IPS DF 4.7 (cell line): ENCODE measurements around the gene SOX5.

Experiments
- DNase-seq: peaks from one replicate; pipeline ENCODE4 v3.0.0-alpha.2; 2013; ENCODE audit warnings: low spot score; ENCODE audit errors: extremely low read depth

Gene SOX5

DNA sequence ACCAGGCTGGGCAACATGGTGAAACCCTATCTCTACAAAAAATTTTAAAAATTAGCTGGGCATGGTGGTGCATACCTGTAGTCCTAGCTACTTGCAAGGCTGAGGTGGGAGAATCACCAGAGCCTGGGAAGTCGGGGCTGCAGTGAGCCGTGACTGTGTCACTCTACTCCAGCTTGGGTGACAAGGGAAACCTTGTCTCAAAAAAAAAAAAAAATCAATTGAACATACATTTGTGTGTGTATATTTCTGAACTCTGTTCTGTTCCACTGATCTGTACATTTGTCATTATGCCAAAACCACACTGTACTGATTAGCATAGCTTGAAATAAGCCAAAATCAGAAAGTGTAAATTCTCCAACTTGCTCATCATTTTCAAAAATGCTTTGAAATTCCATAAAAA, 254.6 kb downstream of the SOX5 start:
- no peak for DNase-seq

DNA sequence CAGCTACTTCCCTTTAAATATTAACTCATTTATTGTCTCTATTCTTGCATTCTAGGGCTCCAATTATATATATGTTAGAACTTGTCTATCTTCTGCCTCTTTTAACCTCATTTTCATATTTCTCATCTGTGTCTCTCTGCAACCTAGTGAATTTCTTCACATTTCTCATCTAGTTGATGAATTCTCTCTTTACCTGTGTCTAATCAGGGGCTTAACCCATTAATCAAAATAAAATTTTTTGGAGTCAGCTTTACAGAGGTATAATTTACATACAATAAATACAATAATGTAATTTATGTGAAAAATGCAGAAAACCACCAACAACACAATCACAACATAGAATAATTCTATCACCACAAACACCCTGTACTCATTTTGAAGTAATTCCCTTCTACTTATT, 255.2 kb downstream of the SOX5 start:
- DNase-seq = no peak

DNA sequence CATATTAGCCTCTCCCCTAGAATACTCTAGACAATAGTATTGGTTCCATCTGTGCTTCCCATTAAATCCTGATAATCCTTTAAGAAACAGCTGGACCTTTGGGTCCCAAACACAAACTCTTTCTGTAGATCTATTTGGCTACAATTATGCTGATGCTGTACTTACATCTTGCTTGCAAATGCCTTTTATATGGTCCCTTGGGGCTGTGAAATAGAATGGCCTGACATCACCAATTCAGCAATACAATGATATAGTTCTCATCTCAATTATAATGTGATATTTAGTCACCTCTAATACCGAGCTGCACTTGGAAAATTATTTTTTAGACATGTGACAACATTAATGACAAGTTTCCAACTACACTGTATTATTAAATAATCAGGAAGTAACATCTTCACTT, 261.5 kb downstream of the SOX5 start:
- DNase-seq = no peak

DNA sequence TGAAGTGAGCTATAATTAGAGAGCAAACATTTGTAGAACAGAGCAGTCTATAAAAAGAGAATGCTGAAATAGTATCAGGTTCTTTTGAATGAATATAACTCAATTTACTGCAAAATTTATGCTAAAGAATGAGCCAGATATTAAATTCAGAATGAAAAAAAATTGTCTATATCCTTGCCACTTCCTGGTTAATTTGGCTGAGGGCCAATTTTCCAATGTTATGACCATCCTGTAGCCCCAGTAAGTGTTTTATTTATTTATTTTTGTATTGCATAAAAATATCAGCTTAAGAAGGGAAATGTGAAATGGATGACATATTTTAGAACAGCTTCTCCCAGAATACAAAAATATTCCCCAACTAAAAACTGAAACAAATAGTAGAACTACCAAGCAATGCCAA, 263.4 kb downstream of the SOX5 start:
- no peak for DNase-seq

DNA sequence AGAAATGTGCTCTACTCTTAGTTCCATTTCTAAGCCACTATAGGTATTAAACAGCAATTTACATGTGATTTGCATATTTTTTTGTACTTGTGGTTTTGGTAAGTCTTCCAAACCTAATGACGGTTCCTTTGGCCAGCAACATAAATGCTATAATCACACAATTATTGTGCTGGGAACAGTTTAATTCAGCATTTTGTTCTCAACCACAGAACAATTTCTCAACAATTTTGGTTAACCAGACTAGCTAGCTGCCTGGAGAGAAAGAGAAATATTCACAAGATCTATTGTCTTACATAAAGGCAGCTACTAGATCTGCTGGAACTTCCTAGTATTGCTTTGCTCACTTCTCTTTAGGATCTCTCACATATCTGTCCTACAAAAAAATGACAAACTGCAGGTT, 265.3 kb downstream of the SOX5 start:
- DNase-seq = no peak

DNA sequence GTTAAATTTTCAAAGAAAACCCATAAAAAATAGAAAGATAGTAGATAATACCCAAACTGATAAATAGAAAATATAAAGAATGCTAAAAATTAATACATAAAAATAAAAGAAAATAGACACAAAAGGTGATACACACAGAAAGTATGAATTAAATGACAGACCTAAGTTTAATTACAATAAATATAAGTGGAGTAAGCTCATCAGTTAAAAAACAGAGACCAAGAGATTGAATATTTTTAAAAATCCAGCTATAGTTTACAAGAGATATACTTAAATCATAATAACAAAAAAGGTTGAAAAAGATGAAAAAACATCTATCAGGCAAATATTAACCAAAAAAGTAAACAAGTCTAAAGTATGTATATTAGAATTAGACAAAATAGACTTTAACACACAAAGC, 268.2 kb downstream of the SOX5 start:
- DNase-seq = no peak

DNA sequence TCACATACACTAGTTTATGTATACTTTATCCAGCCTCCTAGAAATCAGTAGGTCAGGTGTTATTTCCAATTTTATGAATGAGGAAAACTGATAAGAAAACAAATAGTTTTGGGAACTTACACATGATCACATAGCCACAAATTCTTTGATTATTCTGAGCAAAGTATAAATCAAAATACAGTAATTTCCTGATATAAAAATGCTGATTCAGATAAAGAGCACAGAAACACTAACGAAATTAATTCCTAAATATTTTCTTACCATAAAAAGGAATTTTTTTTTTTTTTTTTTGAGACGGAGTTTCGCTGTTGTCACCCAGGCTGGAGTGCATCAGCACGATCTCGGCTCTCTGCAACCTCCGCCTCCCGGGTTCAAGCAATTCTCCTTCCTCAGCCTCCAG, 275.4 kb downstream of the SOX5 start:
- no peak for DNase-seq

DNA sequence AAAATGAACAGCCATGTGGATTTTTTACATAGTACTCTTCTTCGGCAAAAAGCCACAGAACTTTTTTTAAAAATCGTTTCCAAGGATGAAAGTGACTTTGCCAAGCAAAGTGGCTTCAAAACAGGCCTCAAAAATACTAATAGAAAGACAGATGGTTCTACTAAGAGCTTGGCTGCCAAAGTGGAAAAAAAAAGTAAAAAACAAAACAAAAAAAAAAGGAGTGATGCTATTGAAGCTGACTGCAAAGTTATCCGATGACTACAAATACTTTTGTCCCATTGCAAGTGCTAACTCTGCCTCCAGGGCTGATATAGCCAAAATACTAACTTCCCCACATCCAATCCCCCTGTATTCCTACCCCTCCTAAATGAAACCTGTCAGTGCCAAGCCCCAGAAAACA, 277.6 kb downstream of the SOX5 start:
- no peak for DNase-seq

DNA sequence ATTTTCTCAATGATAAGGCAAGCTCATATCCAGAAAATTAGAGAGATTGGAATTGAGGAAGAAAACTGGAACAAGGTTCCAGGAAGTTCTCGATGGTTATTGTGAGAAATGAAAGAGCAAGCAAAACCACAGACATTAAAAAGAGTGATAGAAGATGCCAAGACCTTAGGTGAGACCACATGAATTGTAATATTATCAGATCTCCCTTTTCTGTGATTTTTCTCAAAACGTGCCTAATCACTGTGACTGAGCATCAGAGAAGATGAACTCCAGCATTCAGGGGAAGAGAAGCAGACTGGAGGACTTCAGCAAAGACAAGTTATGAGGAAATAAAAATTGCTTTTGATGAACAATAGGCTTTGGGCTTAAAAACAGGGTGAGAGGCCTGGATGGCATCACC, 278.8 kb downstream of the SOX5 start:
- DNase-seq = no peak

DNA sequence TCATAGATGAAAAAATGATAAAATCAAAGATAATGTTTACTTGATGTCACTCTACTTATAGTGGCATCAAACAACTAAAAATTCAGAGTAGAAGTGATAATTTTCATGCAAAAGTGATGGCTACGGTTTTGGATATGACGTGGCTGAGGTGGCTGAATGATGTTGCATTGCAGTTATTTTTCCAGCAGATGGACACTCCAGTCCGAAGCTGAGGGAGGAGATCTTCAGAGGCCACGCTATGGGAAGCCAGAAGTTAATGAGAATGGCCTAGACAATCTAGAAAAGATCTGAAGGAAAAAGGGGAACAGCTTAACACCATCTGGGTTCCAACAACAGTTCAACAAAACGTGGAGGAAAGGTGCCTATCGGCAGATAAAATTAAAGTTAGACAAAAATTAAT, 279.8 kb downstream of the SOX5 start:
- DNase-seq = no peak

DNA sequence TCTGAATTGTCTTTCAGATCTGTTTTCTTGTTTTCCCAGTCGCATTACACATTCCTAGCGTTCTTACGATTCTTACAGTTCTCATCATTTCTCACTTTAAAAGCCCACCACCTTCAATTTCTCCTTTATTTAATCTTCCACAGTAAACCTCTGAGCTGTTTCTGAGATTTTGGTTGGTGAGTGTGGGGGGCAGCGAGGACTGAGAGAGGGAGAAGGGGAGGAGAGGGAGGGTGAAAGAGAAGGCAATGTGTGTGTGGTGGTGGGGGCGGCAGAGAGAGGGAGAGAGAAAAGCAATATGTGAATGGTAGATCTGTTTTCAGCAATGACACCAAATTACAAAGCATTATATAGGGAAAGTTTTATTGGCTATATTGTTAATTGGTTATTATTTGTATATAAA, 282.6 kb downstream of the SOX5 start:
- no peak for DNase-seq

DNA sequence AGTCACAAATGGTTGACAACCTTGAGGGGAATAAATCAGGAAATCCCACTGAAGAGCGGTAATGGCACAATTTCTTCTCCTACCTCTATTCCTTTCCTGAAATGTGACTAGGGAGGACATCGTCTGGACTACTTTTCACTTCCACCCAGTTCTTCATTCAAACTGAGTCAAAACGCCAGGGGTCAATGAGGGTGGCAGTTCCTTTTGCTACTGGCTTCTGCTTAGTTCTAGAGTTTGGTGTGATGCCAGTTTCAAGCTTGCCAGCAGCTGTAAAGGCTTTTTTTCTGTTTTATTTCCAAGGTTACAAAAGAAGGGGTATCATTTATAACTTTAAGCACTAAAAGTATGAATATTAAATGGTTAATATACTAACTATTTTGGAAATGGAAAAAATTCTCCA, 286.5 kb downstream of the SOX5 start:
- no peak for DNase-seq

DNA sequence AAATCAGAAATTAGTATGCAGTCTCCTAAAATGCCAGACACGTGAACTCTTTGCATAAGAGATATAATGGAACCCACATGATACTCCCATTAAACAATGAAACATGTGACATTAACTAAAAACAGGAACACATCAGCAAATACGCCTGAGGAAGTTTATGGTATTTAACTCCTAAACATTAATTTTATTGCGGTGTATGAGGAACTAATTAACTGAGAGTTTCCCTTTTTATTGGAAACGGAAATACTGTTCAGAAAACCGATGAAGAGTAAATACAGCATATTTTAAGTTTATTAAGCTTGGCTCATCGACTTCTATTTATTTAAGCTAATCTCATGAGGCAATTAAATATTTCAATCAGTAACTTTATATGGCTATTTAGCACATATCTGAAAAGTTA, 290.3 kb downstream of the SOX5 start:
- DNase-seq = no peak

DNA sequence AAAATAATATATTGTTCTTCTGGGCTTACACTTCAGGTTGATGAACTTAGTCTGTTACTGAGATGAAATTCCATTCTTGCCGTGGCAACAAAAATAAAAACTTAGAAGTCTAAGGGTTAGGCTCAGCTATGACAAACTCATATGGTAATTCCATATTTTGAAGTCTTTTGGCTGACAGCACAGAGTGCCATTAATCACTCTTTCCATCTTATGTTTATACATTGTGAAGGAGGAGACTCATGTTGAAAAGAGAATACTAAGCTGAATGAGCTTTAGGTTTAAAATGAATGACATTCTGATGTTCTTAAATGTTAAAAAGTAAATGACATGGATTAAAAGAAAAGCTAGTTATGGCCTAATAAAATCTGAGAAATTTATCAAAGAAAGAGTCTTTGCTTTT, 291.9 kb downstream of the SOX5 start:
- DNase-seq = no peak

DNA sequence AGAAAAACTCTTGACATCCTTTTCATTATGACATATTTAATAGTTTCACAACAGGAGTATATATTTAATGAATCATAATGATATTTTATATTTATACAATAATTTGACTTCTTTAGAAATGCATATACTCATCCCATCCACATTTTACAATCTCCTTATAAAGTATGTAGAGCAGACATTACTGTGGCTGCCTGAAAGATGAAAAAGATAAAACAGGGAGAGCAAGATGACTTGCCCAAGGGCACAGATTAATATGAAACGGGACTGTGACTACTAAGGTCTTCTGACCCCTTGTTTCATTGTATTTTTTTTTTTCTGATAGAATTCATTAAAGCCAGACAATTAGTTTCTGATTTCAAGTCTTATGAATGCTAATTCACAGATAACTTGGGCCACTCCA, 293.6 kb downstream of the SOX5 start:
- DNase-seq = no peak

DNA sequence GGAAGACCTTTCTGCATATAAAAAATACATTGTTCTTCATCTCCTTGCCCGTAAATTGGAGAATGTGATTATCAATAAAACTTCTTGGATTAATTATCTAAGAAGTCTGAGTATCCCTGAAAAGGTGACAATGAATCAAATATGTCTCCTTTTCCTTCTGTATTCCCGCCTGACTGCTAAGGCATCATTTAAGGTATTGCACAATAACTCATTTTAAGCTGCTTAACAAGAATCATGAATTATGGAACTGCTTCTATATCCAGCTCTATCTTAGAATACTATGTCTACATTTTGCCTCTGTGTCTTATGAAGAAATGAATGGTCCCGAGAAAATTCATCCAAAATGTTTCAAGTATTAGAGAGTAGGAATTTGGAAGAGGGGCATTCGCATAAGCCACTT, 294.4 kb downstream of the SOX5 start:
- DNase-seq = no peak

DNA sequence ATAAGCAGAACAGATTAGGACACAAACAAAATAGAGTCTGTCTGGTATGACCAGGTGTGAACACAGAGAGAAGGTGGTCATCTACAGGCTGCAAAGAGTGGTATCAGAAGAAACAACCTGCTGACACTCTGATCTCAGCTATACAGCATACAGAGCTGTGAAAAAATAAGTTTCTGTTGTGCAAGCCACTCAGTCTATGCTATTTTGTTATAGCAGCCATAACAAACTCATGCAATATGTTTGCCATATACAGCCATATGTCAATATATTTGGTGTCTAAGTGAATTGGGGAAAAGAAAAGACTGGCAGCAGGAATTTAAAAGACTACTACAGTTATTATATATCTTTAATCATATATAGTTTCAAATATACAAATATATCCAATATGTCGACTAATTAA, 300.9 kb downstream of the SOX5 start:
- no peak for DNase-seq

DNA sequence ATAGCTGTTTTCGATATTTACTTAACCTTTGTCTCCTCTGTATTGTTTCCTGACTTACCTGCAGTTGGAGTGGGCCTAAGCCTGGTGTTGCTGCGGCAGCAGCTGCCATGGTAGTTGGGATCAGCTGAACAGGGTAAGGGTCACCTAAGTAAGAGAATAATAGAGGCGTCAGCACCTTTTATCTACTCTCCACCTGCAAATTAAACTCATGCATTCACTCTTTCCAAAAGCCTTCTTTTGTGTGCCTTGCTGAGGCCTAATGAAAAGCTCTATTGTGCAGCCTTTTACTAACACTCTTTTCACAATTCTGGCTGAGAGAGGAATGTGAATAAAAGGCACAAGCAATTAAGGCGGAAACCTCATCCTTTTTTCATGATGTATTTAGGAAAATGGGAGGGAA, 308.7 kb downstream of the SOX5 start:
- DNase-seq = peak; percentile 22

DNA sequence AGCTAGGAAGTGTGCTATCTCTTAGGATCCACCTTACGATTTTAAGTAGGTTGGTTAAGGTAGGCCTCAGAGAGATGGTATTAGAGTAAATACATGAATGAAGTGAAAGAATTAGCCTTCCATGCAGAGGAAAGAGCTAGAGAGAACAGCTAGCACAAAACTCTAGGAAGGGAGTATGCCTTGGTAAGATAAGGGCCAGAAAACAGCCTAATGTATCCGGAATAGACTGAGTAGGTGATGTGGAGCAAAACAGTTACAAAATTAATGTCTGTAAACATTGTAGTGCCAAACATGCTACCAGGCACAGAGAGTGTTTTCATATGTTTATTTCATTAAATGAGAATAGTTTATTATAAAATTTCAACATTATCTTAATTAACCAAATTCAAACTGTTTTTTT, 315.1 kb downstream of the SOX5 start:
- no peak for DNase-seq

DNA sequence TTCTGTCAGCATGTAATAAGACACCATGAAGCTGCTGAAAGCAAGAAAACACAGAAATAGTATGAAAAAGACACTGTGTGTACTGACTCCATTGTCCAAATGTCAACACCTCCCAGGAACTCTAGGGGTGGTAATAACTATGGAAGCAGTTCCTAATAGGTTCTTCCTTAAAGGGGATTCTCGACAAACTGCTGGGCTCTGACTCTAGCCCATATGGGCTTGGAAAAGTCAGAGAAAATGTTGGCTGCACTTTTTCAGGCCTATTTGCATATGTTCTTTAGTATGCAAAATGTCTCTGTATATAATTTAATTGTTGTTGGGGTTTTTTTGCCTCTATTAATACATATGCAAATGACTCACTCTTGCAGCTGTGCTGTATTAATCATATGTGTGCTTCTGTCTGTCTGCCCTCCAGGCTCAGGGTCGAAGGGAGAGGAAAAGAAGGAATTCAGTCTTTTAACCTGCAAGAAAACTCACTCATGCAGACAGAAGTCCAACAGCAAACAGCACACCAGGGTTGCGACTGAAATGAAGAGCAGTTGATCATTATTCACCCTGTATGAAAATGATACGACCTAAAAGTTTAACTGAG, 317.6 kb downstream of the SOX5 start:
- no peak for DNase-seq

DNA sequence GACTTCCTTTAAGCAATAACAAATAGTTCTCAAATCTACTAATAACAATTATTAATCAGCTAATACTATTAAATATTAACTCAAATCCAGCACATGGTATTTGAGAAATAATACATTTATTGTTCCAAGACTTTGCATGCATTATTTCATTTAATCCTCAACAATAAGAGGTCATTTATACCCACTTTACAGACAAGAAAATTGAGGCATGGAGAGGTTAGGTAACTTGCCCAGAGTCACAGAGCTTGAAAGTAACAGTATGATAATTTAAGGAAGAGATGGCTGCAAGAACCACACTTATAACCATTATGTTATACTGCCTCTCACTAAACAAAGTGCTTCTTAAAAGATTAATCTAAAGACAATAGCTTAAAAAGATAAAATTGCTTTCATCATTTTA, 318.9 kb downstream of the SOX5 start:
- DNase-seq = no peak

DNA sequence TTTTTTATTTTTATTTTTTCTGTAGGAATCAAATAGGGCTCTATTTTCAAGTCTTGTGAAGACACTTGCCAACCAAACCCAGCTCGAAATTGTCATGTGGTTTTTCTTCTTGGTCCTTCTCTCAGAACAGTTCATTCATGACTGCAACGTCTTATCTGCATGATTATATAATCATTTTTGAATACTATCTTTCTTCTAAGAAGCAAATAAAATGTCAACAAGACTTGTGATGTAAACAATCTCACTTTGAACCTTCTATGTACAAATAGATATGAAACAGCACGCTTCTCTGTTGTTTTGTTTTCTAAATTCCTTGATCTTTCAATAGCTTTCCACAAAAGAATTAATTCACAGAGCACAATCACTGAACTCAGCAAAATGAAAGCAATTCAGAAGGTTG, 320.7 kb downstream of the SOX5 start:
- DNase-seq = no peak

DNA sequence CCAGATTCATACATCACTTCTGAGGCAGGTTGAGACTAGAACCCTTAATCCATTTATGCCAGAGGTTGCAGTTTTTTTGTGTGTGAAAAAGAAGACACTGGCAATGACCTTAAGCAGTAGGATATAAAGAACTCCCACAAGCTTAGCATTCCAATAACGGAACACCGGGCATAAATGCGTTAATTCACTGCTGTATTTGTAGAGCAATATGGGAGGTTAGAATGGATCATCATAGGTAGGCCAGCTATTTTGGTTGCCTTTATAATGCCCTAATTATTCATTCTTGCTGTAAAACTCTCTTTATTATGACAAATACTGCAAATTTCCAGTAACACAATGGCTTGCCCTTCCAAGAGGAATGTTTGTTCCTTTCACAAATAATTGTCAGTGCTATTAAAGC, 322.7 kb downstream of the SOX5 start:
- DNase-seq = no peak

DNA sequence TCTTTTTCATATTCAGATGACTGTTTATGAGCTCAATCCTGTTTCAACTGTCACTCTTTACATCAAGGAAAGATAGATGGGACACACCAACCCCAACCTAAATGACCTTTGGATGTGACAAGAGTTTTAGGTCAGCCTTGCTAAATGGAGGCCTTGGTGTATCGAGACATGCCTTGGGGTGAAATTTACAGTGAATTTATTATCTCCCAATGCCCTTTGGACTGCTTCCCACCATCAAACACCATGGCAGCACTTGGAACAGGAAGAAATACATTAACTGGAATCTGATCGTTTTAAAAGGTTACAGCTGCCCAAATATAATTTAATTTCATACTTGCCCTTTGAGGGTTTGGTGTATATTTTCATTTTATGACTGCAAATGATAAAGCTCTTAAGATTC, 327.6 kb downstream of the SOX5 start:
- no peak for DNase-seq
